ENCODE measurements around the gene PPP4R1.

GRCh38 chr18:9586814-9587213, 27.5 kb downstream of the PPP4R1 start:
- TF ChIP-seq CTCF (IDR thresholded peaks at IDR 0.05) (no peak), POLR2A (IDR thresholded peaks at IDR 0.05) (no peak)
